Mesenchymal stem cell (in vitro differentiated cells and primary cell): ENCODE measurements around the gene SLX1B.
"Not testable (repeated sequence)": the region's sequence is repeated elsewhere in the genome, so short reads cannot be mapped to it uniquely, and the experiment has no call there.

ENCODE experiments used
- DNase-seq: peaks from one replicate; pipeline ENCODE4 v3.0.0-alpha.2; 2013
- H2AFZ ChIP-seq: one replicate; pipeline ENCODE4 v1.6.1; 2013; ENCODE audit warnings: low read depth, mild to moderate bottlenecking, control low read depth, inconsistent platforms, low read length, moderate library complexity
- H2AK5ac ChIP-seq: 2 replicates; pipeline ENCODE4 v1.6.1; 2013; ENCODE audit warnings: low read length, moderate library complexity, mild to moderate bottlenecking, inconsistent platforms; ENCODE audit not compliant: severe bottlenecking
- H2BK120ac ChIP-seq: one replicate; pipeline ENCODE4 v1.6.1; 2013; ENCODE audit warnings: low read depth, mild to moderate bottlenecking, inconsistent platforms, low read length, moderate library complexity
- H2BK12ac ChIP-seq, 2 experiments: one replicate each; pipeline ENCODE4 v1.6.1; 2013; ENCODE audit warnings: inconsistent platforms in 2 of 2, low read length in 2 of 2, mild to moderate bottlenecking in 2 of 2, moderate library complexity in 2 of 2, control low read depth in 1 of 2
- H2BK15ac ChIP-seq: one replicate; pipeline ENCODE4 v1.6.1; 2013; ENCODE audit warnings: mild to moderate bottlenecking, low read depth, inconsistent platforms; ENCODE audit not compliant: poor library complexity, severe bottlenecking
- H2BK5ac ChIP-seq: 2 replicates; pipeline ENCODE4 v1.6.1; 2013; ENCODE audit warnings: low read depth, mild to moderate bottlenecking, low read length, control low read depth, inconsistent platforms; ENCODE audit not compliant: poor library complexity, severe bottlenecking
- H3K14ac ChIP-seq, 2 experiments: one replicate each; pipeline ENCODE4 v1.6.1; 2013; ENCODE audit warnings: inconsistent platforms in 2 of 2, low read length in 2 of 2, control low read depth in 1 of 2, mild to moderate bottlenecking in 1 of 2, moderate library complexity in 1 of 2
- H3K18ac ChIP-seq, 2 experiments: one replicate each; pipeline ENCODE4 v1.6.1; 2013; ENCODE audit warnings: inconsistent platforms in 2 of 2, low read length in 2 of 2, control low read depth in 1 of 2, low read depth in 1 of 2, mild to moderate bottlenecking in 1 of 2
- H3K23ac ChIP-seq, 2 experiments: one replicate each; pipeline ENCODE4 v1.6.1; 2013; ENCODE audit warnings: inconsistent platforms in 2 of 2, low read length in 2 of 2, mild to moderate bottlenecking in 2 of 2, moderate library complexity in 2 of 2, control low read depth in 1 of 2
- H3K27ac ChIP-seq: 2 replicates; pipeline ENCODE4 v1.5.1; 2013; ENCODE audit warnings: mild to moderate bottlenecking, moderate library complexity, low read length, control low read depth, inconsistent platforms; ENCODE audit not compliant: poor library complexity, severe bottlenecking
- H3K27me3 ChIP-seq, 2 experiments: 2 replicates each; pipeline versions ENCODE4 v1.6.1 to v1.7.0; 2013; ENCODE audit warnings: low read length in 2 of 2, mild to moderate bottlenecking in 2 of 2, moderate library complexity in 2 of 2, control low read depth in 1 of 2, inconsistent platforms in 1 of 2; ENCODE audit not compliant: control insufficient read depth in 1 of 2, insufficient read depth in 1 of 2
- H3K36me3 ChIP-seq, 2 experiments: 2 replicates each; pipeline versions ENCODE4 v1.6.1 to v1.7.0; 2013; ENCODE audit warnings: low read length in 2 of 2, control low read depth in 1 of 2, inconsistent platforms in 1 of 2, low read depth in 1 of 2, mild to moderate bottlenecking in 1 of 2; ENCODE audit not compliant: insufficient read depth in 2 of 2, control insufficient read depth in 1 of 2
- H3K4ac ChIP-seq, 2 experiments: one replicate each; pipeline ENCODE4 v1.6.1; 2013; ENCODE audit warnings: inconsistent platforms in 2 of 2, low read length in 2 of 2, mild to moderate bottlenecking in 2 of 2, moderate library complexity in 2 of 2, control low read depth in 1 of 2, low read depth in 1 of 2
- H3K4me1 ChIP-seq: 2 replicates; pipeline ENCODE4 v1.6.1; 2013; ENCODE audit warnings: low read depth, low read length, control low read depth; ENCODE audit not compliant: control insufficient read depth, insufficient read depth
- H3K4me2 ChIP-seq: 2 replicates; pipeline ENCODE4 v1.6.1; 2013; ENCODE audit warnings: low read length, mild to moderate bottlenecking, inconsistent platforms; ENCODE audit not compliant: poor library complexity, severe bottlenecking
- H3K4me3 ChIP-seq, 2 experiments: 2 replicates each; pipeline versions ENCODE4 v1.5.1 to v1.7.0; 2013; ENCODE audit warnings: low read length in 2 of 2, mild to moderate bottlenecking in 2 of 2, control low read depth in 1 of 2, low read depth in 1 of 2; ENCODE audit not compliant: insufficient read depth in 1 of 2
- H3K79me1 ChIP-seq: replicated peaks from 2 replicates; pipeline ENCODE4 v1.6.1; 2013; ENCODE audit warnings: mild to moderate bottlenecking, control low read depth, low read length, inconsistent platforms; ENCODE audit not compliant: poor library complexity, severe bottlenecking
- H3K9ac ChIP-seq: 2 replicates; pipeline ENCODE4 v1.7.0; 2013; ENCODE audit warnings: mild to moderate bottlenecking, low read length, moderate library complexity
- H3K9me3 ChIP-seq: 2 replicates; pipeline ENCODE4 v1.7.0; 2013; ENCODE audit warnings: mild to moderate bottlenecking, low read length; ENCODE audit not compliant: control insufficient read depth
- H4K8ac ChIP-seq: one replicate; pipeline ENCODE4 v1.6.1; 2013; ENCODE audit warnings: inconsistent platforms, mild to moderate bottlenecking, low read length, moderate library complexity
- H4K91ac ChIP-seq: one replicate; pipeline ENCODE4 v1.6.1; 2013; ENCODE audit warnings: mild to moderate bottlenecking, low read length, inconsistent platforms
- WGBS: methylation state at CpG from one replicate; pipeline ENCODE4 v1.1.7; 2013; ENCODE audit warnings: mixed read lengths; 5-methylcytosine and 5-hydroxymethylcytosine counted together

The SLX1B gene

DNA sequence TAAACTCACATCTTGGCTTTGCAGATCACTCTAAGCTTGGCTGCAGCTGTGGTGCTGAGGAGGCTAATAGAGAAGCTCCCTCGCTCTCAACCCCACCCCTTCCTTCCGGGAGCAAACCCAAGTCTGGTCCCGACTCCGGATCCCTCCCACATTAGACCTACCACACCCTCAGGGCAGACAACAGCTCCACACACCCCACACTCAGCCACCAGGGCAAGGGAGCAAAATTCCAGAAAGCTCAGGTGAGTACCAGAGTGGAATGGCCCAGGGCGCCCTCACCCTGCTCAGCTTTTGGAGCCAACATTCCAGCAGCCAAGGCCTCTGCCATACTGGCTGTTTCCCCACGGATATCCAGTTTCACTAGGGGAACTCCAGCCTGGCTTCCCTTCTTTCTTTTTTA is 15.3 kb downstream of the SLX1B start:
- H3K9ac ChIP-seq, H2BK15ac ChIP-seq: not testable (repeated sequence)
- 83% methylated on average over 4 of the region's 6 CpGs for WGBS

GRCh38 chr16:29472065-29472464 is 17.7 kb downstream of the SLX1B start:
- not testable (repeated sequence) for H2BK12ac ChIP-seq, H3K23ac ChIP-seq, H3K4me1 ChIP-seq, H3K9ac ChIP-seq, H4K91ac ChIP-seq, H2BK5ac ChIP-seq, H3K27me3 ChIP-seq, H3K79me1 ChIP-seq, H3K9me3 ChIP-seq, H3K4ac ChIP-seq, H2AK5ac ChIP-seq, H2AFZ ChIP-seq, H3K4me3 ChIP-seq, H3K18ac ChIP-seq, DNase-seq, H4K8ac ChIP-seq, H3K27ac ChIP-seq, H3K14ac ChIP-seq, H2BK15ac ChIP-seq, H3K4me2 ChIP-seq, H2BK120ac ChIP-seq, H3K36me3 ChIP-seq
- WGBS = no CpG with 5 or more reads among the region's 4 CpGs

More for the DNA sequence above, 15.3 kb downstream of the SLX1B start:
- not testable (repeated sequence) for H2BK12ac ChIP-seq, H2AFZ ChIP-seq, H4K8ac ChIP-seq, H2BK120ac ChIP-seq, H3K27me3 ChIP-seq, H4K91ac ChIP-seq, H2BK5ac ChIP-seq, H3K23ac ChIP-seq, H3K79me1 ChIP-seq, H3K18ac ChIP-seq, H2AK5ac ChIP-seq, H3K14ac ChIP-seq, H3K4ac ChIP-seq, DNase-seq, H3K36me3 ChIP-seq, H3K4me2 ChIP-seq, H3K27ac ChIP-seq, H3K9me3 ChIP-seq, H3K4me1 ChIP-seq, H3K4me3 ChIP-seq

DNA sequence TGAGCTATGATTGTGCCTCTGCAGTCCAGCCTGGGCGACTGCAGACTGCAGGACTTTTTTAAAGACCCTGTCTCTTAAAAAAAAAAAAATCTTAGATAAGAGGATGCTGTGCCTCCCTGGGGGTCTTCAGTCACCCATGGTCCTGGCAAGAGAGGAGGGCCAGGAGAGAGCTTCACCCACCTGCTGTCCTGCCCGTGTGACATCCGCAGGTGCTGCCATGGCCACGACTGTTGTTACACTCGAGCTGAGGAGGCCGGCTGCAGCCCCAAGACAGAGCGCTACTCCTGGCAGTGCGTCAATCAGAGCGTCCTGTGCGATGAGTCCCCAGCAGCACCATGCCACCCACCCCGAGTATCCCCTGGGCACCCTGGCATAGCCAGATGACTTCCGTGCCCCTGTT is 27.9 kb downstream of the SLX1B start:
- H4K91ac ChIP-seq, DNase-seq: not testable (repeated sequence)

DNA sequence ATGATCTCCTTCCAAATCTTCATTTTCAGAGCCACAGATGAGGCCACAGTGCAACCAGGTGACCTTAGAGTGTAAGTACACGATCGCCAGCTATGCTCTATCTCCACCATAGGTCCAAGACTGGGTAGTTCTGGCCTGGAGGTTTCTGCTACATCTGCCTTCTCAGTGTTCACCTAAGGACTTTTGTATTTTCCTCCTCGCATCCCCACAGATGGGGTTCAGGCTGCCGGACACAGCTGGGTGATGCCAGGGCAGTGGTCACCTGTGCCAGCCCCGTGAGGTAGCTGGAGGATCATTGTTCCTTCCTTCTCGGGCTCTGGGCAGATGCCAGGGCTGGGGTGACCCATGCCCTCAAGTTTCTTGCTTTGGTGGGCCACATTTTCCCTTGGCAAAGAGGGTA is 52.0 kb downstream of the SLX1B start, which contains the start of gene NPIPB12:
TSS of gene NPIPB12 (minus strand) at position 101 of the 400 bp plus-strand sequence.
- not testable (repeated sequence) for H3K27ac ChIP-seq, H3K23ac ChIP-seq, H3K4ac ChIP-seq, H3K36me3 ChIP-seq, H3K27me3 ChIP-seq, H3K4me1 ChIP-seq, H2BK5ac ChIP-seq, H3K4me3 ChIP-seq, H3K18ac ChIP-seq, H3K4me2 ChIP-seq, H4K91ac ChIP-seq, H4K8ac ChIP-seq, H2BK15ac ChIP-seq, H2BK120ac ChIP-seq, H3K79me1 ChIP-seq, DNase-seq, H2BK12ac ChIP-seq, H2AFZ ChIP-seq, H2AK5ac ChIP-seq, H3K9ac ChIP-seq, H3K14ac ChIP-seq, H3K9me3 ChIP-seq
- WGBS = no CpG with 5 or more reads among the region's 6 CpGs

More for the DNA sequence above, 27.9 kb downstream of the SLX1B start:
- not testable (repeated sequence) for H2AFZ ChIP-seq, H2BK12ac ChIP-seq, H2BK120ac ChIP-seq, H3K4me1 ChIP-seq, H3K4me2 ChIP-seq, H3K27ac ChIP-seq, H3K27me3 ChIP-seq, H2BK5ac ChIP-seq, H4K8ac ChIP-seq, H3K4me3 ChIP-seq, H3K14ac ChIP-seq, H2BK15ac ChIP-seq, H3K4ac ChIP-seq, H3K18ac ChIP-seq, H3K9me3 ChIP-seq, H3K9ac ChIP-seq, H3K36me3 ChIP-seq, H3K23ac ChIP-seq, H2AK5ac ChIP-seq, H3K79me1 ChIP-seq
- no CpG with 5 or more reads among the region's 12 CpGs for WGBS
